ENCODE measurements around the gene SETD2. TPM values are rescaled to one million over a fixed set of nuclear protein-coding genes. Genes with fewer than 3 reads are reported as not detected.

SETD2 gene
- polyA plus RNA-seq, 1 of the 3 experiments (the other 2 are of a cell fraction): 12.1 TPM

- Histone ChIP-seq H3K79me2 (ENCODE audit: insufficient read depth) (no peaks in the 10 kb centered on the region), H3K4me1 (ENCODE audit: control insufficient read depth in 1 of 2, insufficient read depth in 2 of 2, low read depth in 1 of 2, low read length in 1 of 2) (peaks cover 0 to 2% of the 10 kb centered on the region in 2 experiments; a peak in 1 of 4 replicates), H3K27me3 (ENCODE audit: insufficient read depth) (no peaks in the 10 kb centered on the region), H2AFZ (ENCODE audit: low read depth) (no peak overlapping the region), H3K9me2 (no peaks in the 10 kb centered on the region), H3K9me3 (no peaks in the 10 kb centered on the region), H3K27ac (ENCODE audit: low read depth in 2 of 2, low read length in 1 of 2) (no peak overlapping the region), H4K20me1 (ENCODE audit: insufficient read depth) (no peaks in the 10 kb centered on the region), H3K9ac (no peak overlapping the region), H3F3A (replicated peaks; ENCODE audit: insufficient read depth) (no peaks in the 10 kb centered on the region), H3K36me3 (replicated peaks in 1 of 2; ENCODE audit: control insufficient read depth in 1 of 2, insufficient read depth in 2 of 2, low read length in 1 of 2) (peaks cover 0 to 7% of the 10 kb centered on the region in 2 experiments), H3K4me3 (ENCODE audit: low read depth in 2 of 2, low read length in 1 of 2) (peak overlapping the region in 1 of 2 experiments; percentile 32; a peak in 1 of 4 replicates), H3K4me2 (no peak overlapping the region)
- 100% methylated on average over 1 of the region's 22 CpGs for WGBS (ENCODE audit: low lambda C conversion rate)
- no peak for TF ChIP-seq GATA2 (CRISPR knock-in tag; IDR thresholded peaks at IDR 0.05)
- no peak for TF ChIP-seq NRF1 (IDR thresholded peaks at IDR 0.05; ENCODE audit: low read depth, low read length)
- no peak for TF ChIP-seq TAF1 (IDR thresholded peaks at IDR 0.05; ENCODE audit: borderline replicate concordance, low read depth, low read length)
- DNase-seq: no peak
- ChIA-PET CTCF (interaction anchor here (0.6 to 4.8 kb wide), 20 partner anchors 8 to 767 kb away, joined by 3 to 44 read pairs (median 5); partner anchors contain the start of gene NBEAL2), POLR2A (no interaction called here)
Measured at GRCh38 chr3:46998852-46999515, 164.9 kb downstream of the SETD2 start.

- Histone ChIP-seq H3K79me2 (ENCODE audit: insufficient read depth) (no peaks in the 10 kb centered on the region), H3F3A (replicated peaks; ENCODE audit: insufficient read depth) (no peaks in the 10 kb centered on the region), H3K36me3 (replicated peaks in 1 of 2; ENCODE audit: control insufficient read depth in 1 of 2, insufficient read depth in 2 of 2, low read length in 1 of 2) (peaks cover 0 to 7% of the 10 kb centered on the region in 2 experiments), H3K27ac (ENCODE audit: low read depth in 2 of 2, low read length in 1 of 2) (no peak overlapping the region), H3K4me1 (ENCODE audit: control insufficient read depth in 1 of 2, insufficient read depth in 2 of 2, low read depth in 1 of 2, low read length in 1 of 2) (peaks cover 0 to 2% of the 10 kb centered on the region in 2 experiments; a peak in 1 of 4 replicates), H4K20me1 (ENCODE audit: insufficient read depth) (no peaks in the 10 kb centered on the region), H3K4me2 (no peak overlapping the region), H2AFZ (ENCODE audit: low read depth) (no peak overlapping the region), H3K9me3 (no peaks in the 10 kb centered on the region), H3K9ac (no peak overlapping the region), H3K4me3 (ENCODE audit: low read depth in 2 of 2, low read length in 1 of 2) (peak overlapping the region in 1 of 2 experiments; percentile 32; a peak in 1 of 4 replicates), H3K9me2 (no peaks in the 10 kb centered on the region), H3K27me3 (ENCODE audit: insufficient read depth) (no peaks in the 10 kb centered on the region)
- peak; percentile 75 for TF ChIP-seq RAD21 (IDR thresholded peaks at IDR 0.05; ENCODE audit: low read length)
- peak; percentile 72 for TF ChIP-seq CTCF (IDR thresholded peaks at IDR 0.05)
- no peak for TF ChIP-seq RXRA (IDR thresholded peaks at IDR 0.05; ENCODE audit: borderline replicate concordance, low read depth)
- peak; percentile 88 for TF ChIP-seq SMC3 (IDR thresholded peaks at IDR 0.05; ENCODE audit: low read depth, low read length)
- 73% methylated on average over 19 of the region's 27 CpGs for WGBS (ENCODE audit: low lambda C conversion rate)
- ChIA-PET POLR2A (no interaction called here), CTCF (interaction anchor here (0.6 to 4.8 kb wide), 21 partner anchors 9 to 339 kb away, joined by 3 to 44 read pairs (median 5); partner anchors contain the start of gene NBEAL2)
- DNase-seq: peak; percentile 90
Measured at GRCh38 chr3:46998121-46998851, 165.6 kb downstream of the SETD2 start.
